HG02588 (cell line): ENCODE measurements around the gene CCM2.
"Not testable (repeated sequence)": the region's sequence is repeated elsewhere in the genome, so short reads cannot be mapped to it uniquely, and the experiment has no call there.

Experiments used
- ATAC-seq: cut with Tn5 transposase; IDR thresholded peaks from one replicate; pipeline ENCODE4 v1.9.1; 2021; ENCODE audit warnings: mild to moderate bottlenecking, moderate library complexity; ENCODE audit not compliant: unreplicated experiment

CCM2 gene

DNA sequence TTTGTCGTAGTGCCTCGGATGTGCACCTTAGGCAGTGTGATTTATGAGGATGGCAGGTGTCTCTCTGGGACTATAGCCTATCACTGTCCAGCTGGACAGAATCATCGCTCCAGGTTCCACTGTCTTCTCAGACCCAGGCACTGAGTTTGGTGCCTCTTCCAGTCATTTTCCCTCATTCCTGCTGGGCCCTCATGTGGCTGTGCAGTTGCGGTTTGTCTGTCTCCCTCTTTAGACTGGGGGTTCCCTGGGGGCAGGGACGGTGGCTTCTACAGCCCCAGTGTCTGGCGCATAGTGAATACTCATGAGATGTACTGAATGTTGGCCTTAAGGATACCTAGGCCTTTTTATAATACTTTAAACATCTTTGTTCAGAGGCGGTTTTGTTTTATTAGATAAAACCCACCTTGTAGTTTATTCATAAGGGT lies 28.9 kb downstream of the CCM2 start:
- no peak for ATAC-seq

DNA sequence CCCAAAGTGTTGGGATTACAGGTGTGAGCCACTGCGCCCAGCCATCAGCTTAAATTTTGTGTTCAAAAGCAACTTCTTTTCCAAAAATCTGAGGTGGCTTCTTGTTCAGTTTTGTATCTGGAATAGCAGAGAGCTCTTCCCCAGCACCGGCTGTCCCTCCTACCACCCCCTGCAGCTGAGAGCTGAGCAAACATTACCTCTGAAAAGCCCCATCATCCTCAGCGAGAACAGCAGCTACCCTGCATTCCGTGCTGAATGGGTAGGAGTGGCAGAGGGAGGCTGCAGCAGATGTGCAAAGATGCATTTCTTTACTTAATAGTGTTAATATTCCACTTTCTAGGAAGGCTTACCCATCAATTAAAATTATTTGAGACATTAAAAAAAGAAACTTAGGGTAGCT lies 31.8 kb downstream of the CCM2 start:
- no peak for ATAC-seq

DNA sequence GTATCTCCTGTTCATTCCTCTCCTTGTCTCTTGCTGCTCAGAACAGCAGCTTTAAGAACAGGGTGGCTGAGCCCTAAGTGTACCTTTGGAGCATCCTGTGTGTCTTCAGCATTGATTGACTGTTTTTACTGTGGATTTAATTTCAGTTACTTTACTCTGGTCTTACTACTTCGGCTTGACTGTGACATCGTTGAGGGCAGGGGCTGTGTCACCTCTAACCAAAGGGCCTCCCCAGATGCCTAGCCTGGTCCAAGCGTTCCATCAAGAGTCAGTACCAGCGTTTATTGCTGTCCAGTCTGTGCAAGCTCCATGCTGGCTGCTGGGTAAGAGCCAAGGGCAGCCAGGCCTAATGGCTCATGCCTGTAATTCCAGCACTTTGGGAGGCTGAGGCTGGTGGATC lies 32.4 kb downstream of the CCM2 start:
- ATAC-seq = no peak

DNA sequence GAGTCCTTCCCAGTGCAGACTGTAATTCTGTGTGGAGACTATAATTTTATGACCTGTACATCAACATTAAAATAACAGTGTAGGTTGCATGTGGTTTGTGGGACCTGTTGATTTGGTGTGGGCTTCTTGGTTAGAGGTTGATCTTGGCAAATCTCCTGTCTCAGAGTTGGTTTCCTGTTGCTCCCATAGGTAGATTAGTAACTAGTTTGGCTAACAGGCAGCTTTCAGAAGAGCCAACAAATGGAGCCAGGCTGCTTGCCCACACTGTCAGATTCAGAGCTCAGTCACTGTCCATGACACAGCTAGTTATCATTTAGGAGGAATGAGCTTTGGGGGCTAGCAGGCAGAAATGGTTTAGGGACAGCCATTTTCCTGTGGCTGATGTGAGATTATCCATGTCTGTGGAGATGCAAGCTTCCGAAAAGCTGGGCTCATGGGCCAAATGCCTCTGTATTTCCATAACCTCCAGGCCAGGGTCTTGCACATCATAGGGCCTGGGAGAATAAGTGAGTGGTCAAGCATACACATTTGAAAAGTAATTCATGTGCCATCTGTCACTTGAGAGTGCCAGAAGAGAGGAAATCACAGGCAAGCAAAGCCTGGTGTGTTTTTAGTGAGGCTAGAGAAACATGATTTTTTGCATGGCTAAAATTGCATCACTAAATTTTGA lies 33.4 kb downstream of the CCM2 start:
- ATAC-seq = no peak

DNA sequence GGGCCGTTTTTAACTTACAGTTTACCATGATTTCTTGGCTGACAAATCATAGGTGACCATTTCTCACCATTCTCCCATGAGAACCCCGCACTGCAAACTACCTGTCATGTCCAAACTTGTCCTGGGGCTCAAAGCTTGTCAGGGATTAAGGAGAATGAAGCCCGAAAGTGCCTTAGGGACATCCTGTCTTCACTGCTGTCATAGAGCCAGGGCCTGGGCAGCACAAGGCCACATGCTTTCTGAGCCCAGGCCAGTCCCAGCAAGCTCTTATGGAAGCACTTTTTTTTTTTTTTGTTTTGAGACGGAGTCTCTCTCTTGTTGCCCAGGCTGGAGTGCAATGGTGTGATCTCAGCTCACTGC lies 33.9 kb downstream of the CCM2 start:
- no peak for ATAC-seq

DNA sequence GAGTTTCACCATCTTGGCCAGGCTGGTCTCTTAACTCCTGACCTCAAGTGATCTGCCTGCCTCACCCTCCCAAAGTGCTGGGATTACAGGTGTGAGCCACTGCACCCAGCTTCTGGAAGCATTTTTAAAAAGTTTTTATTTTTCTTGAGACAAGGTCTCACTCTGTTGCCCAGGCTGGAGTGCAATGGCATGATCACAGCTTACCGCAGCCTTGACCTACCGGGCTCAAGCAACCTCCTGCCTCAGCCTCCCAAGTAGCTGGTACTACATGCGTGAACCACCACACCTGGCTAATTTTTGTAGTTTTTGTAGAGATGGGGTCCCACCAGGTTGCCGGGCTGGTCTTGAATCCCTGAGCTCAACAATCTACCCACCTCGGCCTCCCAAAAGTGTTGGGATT lies 34.7 kb downstream of the CCM2 start:
- ATAC-seq = not testable (repeated sequence)

DNA sequence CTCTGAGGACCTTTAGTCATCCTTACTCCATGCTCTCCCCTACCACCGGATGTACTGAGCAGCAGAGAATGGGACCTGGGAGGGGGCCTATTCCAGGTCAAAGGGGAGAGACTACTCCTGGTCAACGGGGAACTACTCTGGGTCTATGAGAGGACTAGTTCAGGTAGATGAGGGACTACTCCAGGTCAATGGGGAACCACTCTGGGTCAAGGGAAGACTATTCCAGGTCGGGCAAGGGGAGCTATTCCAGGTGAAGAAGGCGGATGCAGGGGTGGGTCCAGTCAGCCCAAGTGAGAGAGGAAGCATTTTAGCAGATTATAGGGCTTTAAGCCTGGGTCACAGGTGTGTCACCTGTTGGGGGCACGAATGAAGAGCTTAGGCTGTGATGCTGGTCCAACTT lies 35.4 kb downstream of the CCM2 start:
- no peak for ATAC-seq

DNA sequence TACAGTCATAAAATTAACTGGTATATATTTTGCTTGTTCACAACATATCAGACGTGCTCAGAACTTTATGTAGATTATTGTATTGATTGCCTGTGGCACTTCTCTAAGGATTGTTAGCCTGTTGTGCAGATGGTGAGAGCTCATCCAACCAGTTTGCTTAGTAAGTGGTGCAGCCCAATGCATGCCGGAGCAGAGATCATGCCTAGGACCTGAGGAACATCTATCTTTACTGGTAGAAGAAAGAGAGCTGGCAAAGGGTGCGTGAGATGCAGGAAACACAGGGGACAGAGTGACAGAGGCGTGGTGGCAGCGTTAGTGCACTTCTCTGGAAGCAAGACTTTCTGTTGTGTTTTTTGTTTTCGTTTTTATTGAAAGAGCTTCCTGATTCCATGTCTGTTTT lies 35.9 kb downstream of the CCM2 start:
- no peak for ATAC-seq

DNA sequence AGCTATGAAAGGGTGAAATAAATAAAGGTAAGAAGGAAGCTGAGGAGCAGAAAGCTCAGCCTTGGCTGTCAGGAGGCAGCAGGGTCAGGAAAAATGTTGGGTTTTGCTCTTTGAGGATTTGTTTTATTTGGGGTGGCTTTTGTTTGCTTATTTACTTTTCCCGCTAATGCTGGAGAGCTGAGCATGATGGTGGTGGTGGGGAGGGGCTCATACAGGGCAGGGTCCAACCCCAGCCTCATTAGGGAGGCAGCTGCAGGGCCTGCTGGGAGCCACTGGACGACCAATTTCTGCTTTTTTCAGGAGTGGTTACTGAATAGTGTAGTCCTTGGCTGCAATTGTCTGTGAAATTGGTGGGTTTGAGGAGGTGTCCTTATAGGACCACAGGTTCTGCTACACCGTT lies 36.3 kb downstream of the CCM2 start:
- no peak for ATAC-seq

DNA sequence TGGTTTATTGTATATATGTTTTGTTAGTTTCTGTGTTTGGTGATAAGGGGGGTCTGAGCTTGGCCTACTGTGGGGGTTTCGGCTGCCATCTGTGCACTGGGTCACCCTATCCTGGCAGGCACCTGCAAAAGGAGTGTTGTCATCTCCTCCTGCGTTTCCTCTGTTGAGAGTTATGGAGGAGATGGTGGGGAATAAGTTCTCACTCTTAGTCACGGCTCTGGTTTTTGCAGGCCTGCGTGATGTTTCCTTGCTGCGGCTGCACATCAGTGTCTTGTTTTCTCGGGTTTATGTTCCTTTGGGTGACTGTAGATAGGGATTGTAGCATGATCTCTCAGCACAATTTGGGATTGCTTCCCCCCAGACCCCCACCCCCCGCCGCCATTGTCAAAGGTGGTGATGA lies 36.8 kb downstream of the CCM2 start:
- no peak for ATAC-seq

DNA sequence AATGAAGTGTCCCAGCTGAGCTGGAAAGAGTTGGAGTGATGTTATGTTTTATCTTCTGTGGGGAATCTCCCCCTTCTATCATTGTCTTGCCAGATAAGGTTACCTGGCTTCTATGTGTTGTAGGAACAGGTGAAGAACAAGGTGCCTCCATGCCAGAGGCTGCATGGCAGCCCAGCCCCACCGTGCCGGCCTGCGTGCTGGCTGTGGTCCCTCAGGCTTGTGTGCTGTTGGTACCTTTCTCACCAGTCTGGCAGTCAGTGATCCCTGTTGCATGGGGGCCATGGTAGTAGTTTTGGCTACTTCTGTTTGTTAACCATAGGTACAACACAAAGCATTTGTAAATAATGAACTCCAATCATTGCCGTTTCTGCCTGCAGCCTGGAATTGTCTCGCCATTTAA lies 37.9 kb downstream of the CCM2 start:
- no peak for ATAC-seq

DNA sequence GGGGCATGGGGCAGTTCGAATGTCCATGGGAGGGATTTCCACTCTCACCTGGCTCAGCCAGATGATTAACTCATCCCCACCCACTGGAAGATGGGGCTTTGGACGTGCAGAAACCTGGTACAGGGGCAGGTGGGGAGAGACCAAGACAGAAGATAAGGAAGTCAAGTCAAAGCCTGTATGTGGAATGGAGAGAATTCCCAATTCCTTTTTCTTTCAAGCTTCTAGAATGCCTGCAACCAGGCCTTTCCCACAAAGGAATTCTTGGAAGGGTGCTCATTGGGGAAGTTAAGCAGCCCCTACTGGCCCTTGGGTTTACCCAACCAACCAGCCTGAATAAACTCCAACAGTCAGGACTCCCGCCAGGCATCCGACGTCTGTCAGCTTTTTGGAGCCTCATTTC lies 39.1 kb downstream of the CCM2 start:
- no peak for ATAC-seq

DNA sequence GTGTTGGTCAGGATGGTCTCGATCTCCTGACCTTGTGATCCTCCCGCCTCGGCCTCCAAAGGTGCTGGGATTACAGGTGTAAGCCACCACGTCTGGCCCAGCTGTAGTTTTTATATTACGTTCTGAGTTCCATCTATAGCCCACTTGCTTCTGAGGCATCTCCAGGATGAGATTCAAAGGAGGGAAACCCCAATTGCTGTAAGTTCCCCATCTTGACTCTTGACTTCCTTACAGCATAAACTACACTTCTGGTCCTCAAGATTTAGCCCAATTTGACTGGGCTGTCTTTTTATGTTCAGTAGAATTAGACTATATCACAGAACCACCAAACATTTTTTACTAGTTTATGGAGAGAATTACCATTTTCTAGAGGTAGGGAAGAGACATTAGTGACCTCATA lies 44.3 kb downstream of the CCM2 start:
- no peak for ATAC-seq

DNA sequence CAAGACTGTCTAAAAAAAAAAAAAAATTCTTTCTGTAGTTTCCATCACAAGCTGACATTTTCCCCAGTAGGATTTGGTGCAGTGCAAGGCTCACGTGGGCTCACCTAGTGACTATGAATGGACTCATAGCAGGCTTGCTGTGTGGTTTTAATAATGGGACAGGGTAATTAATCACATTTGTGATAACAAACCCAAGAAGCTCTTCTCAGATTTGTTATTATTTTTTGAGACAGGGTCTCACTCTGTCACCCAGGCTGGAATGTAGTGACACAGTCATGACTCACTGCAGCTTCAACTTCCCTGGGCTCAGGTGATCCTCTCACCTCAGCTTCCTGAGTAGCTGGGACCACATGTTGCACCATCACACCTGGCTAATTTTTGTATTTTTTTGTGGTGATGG lies 48.7 kb downstream of the CCM2 start:
- ATAC-seq = no peak

DNA sequence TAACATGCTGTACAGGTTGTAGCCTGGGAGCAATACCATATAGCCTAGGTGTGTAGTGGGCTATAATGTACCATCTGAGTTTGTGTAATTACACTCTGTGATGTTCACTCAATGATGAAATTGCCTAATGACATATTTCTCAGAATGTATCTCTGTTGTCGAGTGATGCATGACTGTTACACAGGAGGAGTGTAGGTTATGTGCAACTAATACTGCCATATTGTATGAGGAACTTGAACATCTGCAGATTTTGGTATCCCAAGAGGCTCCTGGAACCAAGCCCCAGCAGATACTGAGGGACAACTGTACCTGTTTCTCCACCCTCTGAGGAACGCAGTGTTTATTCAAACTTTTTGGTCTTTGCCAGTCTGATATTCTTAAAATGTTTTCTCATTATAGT lies 50.2 kb downstream of the CCM2 start:
- no peak for ATAC-seq

DNA sequence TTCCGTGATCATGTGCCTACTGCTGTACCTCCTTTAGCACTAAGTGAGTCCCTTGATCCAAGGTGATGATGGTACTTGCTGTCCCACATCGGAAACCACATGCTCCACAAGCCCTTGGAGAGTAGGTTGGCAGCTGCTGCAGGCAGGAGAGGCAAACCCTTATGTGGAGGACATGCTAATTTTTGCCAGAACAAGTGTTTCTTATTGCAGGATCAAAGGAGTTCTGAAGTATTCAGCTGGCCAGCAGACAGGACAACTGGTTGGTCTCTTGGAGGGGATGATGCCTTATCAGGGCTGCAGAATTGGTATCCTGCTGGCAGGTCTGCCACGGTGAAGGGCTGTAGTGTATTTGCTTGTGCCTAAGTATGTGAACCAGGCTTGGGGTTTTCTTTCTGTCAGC lies 52.0 kb downstream of the CCM2 start:
- no peak for ATAC-seq

DNA sequence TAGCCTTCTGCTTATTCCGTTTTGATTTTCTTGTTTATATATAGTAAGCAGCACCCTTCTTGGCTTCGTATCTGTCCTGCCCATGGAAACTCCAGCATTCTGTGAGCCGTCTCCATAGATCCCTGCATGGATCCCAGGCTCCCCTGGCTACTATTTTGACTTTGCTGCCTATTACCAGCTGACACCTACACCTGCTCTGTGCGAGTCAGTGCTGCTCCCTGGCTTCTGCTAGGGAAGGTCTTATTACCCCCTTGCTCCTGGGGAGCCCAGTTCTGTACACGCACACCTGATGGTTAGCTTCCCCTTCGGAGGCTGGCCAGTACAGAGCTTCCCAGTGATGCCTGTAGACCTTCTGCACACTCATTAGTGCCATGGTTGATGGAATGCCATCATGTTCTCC lies 53.4 kb downstream of the CCM2 start:
- ATAC-seq = no peak

DNA sequence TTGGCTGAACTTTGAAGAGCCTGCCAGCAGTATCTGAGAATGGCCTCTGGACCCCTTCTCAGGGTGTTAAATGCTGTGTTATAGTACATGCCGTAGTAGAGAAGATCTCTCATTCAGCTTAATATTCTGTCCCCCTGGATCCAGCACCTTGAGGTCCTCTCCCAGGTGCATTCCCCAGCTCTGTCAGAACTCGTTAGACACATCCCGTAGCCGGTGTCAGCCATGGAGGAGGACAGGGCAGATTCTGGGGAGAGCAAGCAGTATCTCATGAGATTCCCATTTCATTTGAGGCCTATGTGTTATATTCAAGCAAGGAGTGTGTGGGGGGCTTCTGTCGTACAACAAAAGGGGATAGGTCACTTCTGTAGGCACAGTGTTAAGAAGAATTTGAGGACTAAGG lies 53.9 kb downstream of the CCM2 start:
- no peak for ATAC-seq

DNA sequence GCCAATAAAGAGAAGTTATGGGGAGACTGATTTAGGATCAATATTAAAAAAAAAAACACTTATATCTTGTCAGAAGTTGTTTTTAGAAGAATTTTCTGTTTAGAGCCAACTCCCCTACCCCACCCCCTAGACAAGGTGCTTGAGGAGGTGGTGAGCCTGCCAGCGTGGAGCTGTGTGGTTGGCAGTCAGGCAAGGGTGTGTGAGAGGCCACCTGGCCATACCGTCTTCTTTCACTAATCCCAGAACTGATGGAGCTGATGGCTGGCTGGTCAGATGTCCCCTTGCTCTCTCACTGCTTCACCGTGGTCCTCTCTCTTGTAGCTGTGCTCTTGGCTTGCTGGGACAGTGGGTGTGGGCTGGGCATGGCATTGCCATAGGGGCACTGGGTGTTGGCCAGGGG lies 54.4 kb downstream of the CCM2 start:
- no peak for ATAC-seq

DNA sequence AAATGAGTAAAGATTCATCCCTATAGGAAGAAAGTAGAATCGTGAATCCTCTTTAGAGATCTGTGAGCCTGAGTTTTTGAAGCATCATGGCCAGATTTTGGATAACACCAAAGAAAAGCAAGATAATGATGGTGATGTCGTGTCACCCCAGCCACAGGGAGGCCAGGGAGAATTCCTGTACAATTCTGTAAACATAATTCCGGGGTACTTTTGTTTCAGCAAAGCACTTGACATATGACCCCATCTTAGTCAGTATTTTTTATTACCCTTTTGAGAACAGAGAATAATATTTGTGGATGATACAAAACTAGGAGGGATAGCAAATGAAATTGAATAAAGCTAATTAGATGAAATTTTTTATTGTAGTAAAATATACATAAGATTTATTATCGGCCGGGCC lies 55.0 kb downstream of the CCM2 start:
- no peak for ATAC-seq

DNA sequence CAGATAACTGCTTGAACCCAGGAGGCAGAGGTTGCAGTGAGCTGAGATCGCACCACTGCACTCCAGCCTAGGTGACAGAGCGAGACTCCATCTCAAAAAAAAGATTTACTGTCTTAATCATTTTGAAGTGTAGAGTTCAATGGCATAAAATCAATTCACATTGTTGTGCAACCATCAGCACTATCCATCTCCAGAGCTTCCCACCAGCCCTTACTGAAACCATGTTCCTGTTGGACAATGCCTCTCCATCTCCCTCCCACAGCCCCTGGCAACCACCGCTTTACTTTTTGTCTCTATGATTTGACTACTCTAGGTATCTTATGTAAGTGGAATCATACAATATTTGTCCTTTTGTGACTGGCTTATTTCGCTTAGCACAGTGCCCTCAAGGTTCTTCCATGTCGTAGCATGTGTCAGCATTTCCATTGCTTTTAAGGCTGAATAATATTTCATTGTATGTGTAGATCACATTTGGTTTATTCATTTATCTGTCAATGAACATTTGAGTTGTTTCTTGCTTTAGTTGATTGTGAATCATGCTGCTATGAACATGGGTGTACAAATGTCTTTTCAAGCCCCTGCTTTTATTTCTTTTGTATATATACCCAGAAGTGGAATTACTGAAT lies 55.7 kb downstream of the CCM2 start:
- ATAC-seq = no peak

DNA sequence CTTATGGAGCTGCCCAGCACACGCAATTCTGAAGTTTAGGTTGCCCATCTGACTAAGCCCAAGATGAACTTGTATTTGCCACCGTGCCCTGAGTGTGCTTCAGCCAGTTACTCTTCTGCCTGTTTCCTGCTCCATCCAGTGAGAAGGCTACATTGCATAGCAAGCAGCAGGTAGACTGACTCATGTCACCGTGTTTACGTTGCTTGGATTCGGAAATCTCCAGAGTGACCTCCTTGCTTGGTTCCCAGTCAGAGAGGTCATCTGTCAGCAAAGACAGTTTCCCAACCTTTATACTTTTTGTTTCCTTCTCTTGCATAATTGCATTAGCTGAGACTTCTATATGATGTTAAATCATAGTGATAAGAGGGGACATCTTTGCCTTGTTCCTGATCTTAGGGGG lies 57.9 kb downstream of the CCM2 start:
- no peak for ATAC-seq

DNA sequence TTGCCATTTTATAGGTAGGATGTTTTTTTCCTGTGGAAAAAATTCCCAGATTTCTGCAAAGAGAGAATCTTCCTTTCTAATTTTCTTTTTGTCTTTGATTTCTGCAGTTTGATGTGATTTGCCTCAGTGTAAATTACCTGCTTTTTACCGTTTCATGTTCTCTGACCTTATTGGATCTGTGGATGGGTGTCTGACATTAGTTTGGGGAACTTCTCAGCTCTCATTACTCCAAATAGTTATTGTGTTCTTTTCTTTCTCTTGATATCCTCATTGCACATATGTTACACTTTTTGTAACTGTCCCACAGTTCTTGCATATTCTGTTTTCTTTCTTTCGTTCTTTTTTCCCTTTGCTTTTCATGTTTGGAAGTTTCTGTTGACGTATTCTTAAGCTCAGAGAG lies 60.3 kb downstream of the CCM2 start:
- no peak for ATAC-seq
